Lung (tissue), 12 donors: ENCODE results near the gene C1orf105. TPM values are rescaled to one million over a fixed set of nuclear protein-coding genes. Genes with fewer than 3 reads are reported as not detected.

Source experiments
- ATAC-seq: fragments of 200-7000 bp; cut with Tn5 transposase; one replicate; pipeline ENCODE4 v1.9.1; 2020; ENCODE audit warnings: moderate number of reproducible peaks; ENCODE audit not compliant: insufficient read depth, low FRiP score
- DNase-seq, 3 donors: peaks; one replicate each; pipeline ENCODE4 v3.0.0-alpha.2; 2013 to 2017
- H3K27ac ChIP-seq, 2 donors: one replicate each; pipeline ENCODE4 v1.5.1; 2013; ENCODE audit warnings: mild to moderate bottlenecking in 2 of 2, moderate library complexity in 2 of 2, control low read depth in 1 of 2, inconsistent platforms in 1 of 2, low read depth in 1 of 2, low read length in 1 of 2
- H3K27me3 ChIP-seq, 3 donors: one replicate each; pipeline ENCODE4 v1.5.1; 2013; ENCODE audit warnings: low read length in 2 of 3; ENCODE audit not compliant: control insufficient read depth in 3 of 3, insufficient read depth in 3 of 3
- H3K36me3 ChIP-seq, 4 donors: one replicate each; pipeline ENCODE4 v1.5.1; 2013; ENCODE audit warnings: low read length in 4 of 4, mild to moderate bottlenecking in 1 of 4, moderate library complexity in 1 of 4; ENCODE audit not compliant: control insufficient read depth in 4 of 4, insufficient read depth in 4 of 4
- H3K4me1 ChIP-seq, 5 donors: one replicate each; pipeline ENCODE4 v1.5.1; 2013; ENCODE audit warnings: low read length in 5 of 5, mild to moderate bottlenecking in 2 of 5, moderate library complexity in 1 of 5; ENCODE audit not compliant: control insufficient read depth in 5 of 5, insufficient read depth in 5 of 5
- H3K4me3 ChIP-seq: one replicate; pipeline ENCODE4 v1.5.1; 2013; ENCODE audit warnings: mild to moderate bottlenecking, control low read depth, moderate library complexity
- H3K9ac ChIP-seq, 2 donors: one replicate each; pipeline ENCODE4 v1.5.1; 2013; ENCODE audit warnings: low read length in 2 of 2, control low read depth in 1 of 2; ENCODE audit not compliant: insufficient read depth in 1 of 2
- H3K9me3 ChIP-seq, 4 donors: one replicate each; pipeline ENCODE4 v1.5.1; 2013; ENCODE audit warnings: low read length in 3 of 4, mild to moderate bottlenecking in 1 of 4, moderate library complexity in 1 of 4; ENCODE audit not compliant: control insufficient read depth in 4 of 4, insufficient read depth in 3 of 4
- WGBS, 2 donors: extraction: QIAGEN DNeasy Blood & Tissue Kit; methylation state at CpG; one replicate each; pipeline ENCODE4 v1.1.7; 2013; 5-methylcytosine and 5-hydroxymethylcytosine counted together
- polyA plus RNA-seq, 2 donors: library from polyadenylated mRNA; stranded (reverse); fragments of 200-250 nt; gene quantifications; one replicate each; pipeline ENCODE4 v1.2.1, GENCODE V29; 2013
- total RNA-seq, 2 donors: library from RNA; depleted of rRNA in 1 of 2; stranded (reverse); fragments of >200 nt in 1 of 2; gene quantifications; one replicate each; pipeline ENCODE4 v1.2.1, GENCODE V29; 2014 to 2021
- TF ChIP-seq, protein P1 (sequence below): IDR thresholded peaks from 2 replicates; pipeline ENCODE4 v1.5.1; 2012; ENCODE audit warnings: mild to moderate bottlenecking; ENCODE audit errors: control extremely low read depth, extremely low read depth
- donor health status: control.
- donor health status: control.
- donor health status: Bipolar disorder and iron deficiency.
- donor health status: healthy.
- donor health status: DM: yes; HTN: yes; CAD: no.

The C1orf105 gene
- total and polyA plus RNA-seq, 4 donors, result not detected

DNA sequence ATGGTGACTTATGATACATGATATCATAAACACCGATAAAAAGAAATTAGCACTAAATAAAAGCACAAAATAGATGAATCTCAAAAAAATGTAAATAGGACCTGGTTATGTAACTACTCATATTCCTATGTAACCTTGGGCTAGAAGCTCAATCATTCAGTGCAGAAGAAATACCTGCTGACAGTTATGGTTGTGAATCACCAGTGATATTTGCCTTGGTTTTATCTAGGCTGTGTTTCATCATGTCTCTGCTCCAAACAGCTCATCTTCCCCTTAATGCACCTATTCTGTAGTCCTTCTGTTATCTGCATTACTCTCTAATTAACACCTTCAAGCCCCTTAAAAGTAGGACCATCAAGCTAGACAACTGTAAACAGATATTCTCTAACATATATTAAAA, 39.7 kb downstream of the C1orf105 start:
- TF ChIP-seq, protein P1, sequence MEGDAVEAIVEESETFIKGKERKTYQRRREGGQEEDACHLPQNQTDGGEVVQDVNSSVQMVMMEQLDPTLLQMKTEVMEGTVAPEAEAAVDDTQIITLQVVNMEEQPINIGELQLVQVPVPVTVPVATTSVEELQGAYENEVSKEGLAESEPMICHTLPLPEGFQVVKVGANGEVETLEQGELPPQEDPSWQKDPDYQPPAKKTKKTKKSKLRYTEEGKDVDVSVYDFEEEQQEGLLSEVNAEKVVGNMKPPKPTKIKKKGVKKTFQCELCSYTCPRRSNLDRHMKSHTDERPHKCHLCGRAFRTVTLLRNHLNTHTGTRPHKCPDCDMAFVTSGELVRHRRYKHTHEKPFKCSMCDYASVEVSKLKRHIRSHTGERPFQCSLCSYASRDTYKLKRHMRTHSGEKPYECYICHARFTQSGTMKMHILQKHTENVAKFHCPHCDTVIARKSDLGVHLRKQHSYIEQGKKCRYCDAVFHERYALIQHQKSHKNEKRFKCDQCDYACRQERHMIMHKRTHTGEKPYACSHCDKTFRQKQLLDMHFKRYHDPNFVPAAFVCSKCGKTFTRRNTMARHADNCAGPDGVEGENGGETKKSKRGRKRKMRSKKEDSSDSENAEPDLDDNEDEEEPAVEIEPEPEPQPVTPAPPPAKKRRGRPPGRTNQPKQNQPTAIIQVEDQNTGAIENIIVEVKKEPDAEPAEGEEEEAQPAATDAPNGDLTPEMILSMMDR, result no peak
- 77 to 95% methylated on average over 1 of the region's 1 CpG for WGBS, 2 donors

DNA sequence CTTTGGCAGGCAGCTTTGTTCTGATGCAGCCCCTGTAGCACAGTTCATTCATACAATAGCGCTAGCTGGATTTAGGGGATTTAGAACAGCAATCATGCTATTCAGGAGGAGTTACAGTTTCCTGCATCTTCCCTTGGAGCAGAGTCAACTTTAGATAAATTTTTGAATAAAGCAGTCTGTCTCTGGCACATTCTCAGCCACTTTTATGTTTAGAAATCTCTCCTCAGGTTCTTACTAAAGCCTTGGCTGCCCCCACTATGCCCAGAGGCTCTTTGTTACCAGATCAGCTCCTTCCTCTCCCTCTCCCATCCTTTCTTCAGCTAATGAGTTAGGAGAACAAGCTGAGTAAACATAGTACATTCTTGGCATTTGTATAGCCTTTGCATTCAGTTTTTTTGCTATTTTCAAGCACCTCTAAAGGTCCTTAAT, 40.4 kb downstream of the C1orf105 start:
- 72 to 81% methylated on average over 1 of the region's 1 CpG for WGBS, 2 donors
- peak; percentile 66 for ATAC-seq
- peak in 2 of 3 donors; percentile 32 to 44 for DNase-seq
- TF ChIP-seq, protein P1, result no peak
- Histone ChIP-seq H3K36me3 (no peaks in the 10 kb centered on the region), H3K4me1 (peaks cover 0 to 5% (median 0%) of the 10 kb centered on the region in 5 donors), H3K9me3 (no peaks in the 10 kb centered on the region), H3K27ac (no peak overlapping the region), H3K9ac (no peak overlapping the region), H3K4me3 (no peak overlapping the region), H3K27me3 (no peaks in the 10 kb centered on the region)

More for the DNA sequence above, 39.7 kb downstream of the C1orf105 start:
- Histone ChIP-seq H3K27me3 (no peaks in the 10 kb centered on the region), H3K27ac (no peak overlapping the region), H3K9me3 (no peaks in the 10 kb centered on the region), H3K4me3 (no peak overlapping the region), H3K36me3 (no peaks in the 10 kb centered on the region), H3K4me1 (peaks cover 0 to 5% (median 0%) of the 10 kb centered on the region in 5 donors), H3K9ac (no peak overlapping the region)
- ATAC-seq, result no peak
- no peak for DNase-seq

DNA sequence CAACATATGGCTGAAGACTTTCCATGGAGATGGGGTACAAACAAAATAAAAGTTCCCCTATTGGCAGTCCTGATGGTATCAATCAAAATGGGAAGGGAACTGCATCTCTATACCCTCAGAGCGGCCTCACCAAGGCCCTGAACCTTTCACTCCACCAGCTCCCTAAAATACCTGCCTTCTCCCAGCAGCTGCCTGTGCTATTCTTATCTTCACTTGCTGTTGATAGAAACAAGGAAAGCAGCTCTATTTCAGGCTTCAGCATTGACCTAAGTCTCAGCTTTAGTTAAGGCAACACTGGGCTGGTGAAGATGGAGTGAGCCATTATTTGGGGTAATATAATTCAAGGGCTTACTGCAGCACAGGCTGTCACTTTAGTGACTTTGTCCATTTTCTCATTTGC, 45.1 kb downstream of the C1orf105 start:
- Histone ChIP-seq H3K4me3 (no peak overlapping the region), H3K9ac (no peak overlapping the region), H3K9me3 (no peaks in the 10 kb centered on the region), H3K4me1 (peaks cover 0 to 4% (median 0%) of the 10 kb centered on the region in 5 donors), H3K36me3 (no peaks in the 10 kb centered on the region), H3K27me3 (no peaks in the 10 kb centered on the region), H3K27ac (no peak overlapping the region)
- WGBS, 2 donors, result 93 to 100% methylated on average over 1 of the region's 1 CpG
- no peak for DNase-seq
- TF ChIP-seq, protein P1, result no peak
- ATAC-seq, result no peak

DNA sequence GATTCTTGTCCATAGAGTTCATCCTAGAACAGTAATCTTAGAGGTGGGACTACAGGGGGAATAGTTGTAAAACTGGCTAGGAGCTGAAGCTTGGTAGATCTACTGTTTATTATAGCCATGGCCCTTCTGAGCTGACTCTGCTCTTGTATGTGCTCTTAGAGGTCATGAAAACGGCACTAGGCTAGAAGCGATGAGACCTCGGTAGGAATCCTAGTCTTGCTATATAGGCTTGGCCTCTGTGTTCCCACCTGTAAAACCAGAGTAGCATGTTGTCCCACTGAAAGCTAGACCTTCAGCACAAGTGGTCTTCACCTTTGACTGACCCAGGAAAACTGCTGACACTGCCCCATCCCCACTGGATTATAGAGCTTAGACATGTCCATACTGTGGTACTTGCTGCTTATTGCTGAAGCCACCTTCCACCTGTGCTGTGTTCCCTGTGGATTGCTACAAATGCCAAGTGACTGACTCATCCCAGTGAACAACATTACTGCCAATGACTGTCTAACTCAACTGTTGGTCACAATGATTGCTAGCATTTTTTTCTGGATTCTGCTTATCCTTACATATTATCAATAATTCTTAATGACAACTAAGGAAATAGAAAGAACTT, 46.4 kb downstream of the C1orf105 start:
- H3K27me3 ChIP-seq, result no peaks in the 10 kb centered on the region
- DNase-seq (no peak), ATAC-seq (no peak)
- no peak overlapping the region for H3K27ac ChIP-seq
- H3K9ac ChIP-seq, result no peak overlapping the region
- WGBS, 2 donors, result 96 to 98% methylated on average over 3 of the region's 3 CpGs
- H3K4me3 ChIP-seq, result no peak overlapping the region
- TF ChIP-seq, protein P1, result no peak
- H3K4me1 ChIP-seq, result no peaks in the 10 kb centered on the region
- H3K9me3 ChIP-seq, result no peaks in the 10 kb centered on the region
- no peaks in the 10 kb centered on the region for H3K36me3 ChIP-seq
